ENCODE data around the gene KIF9.
"Not testable (repeated sequence)": the region's sequence is repeated elsewhere in the genome, so short reads cannot be mapped to it uniquely, and the experiment has no call there.

Gene KIF9, protein sequence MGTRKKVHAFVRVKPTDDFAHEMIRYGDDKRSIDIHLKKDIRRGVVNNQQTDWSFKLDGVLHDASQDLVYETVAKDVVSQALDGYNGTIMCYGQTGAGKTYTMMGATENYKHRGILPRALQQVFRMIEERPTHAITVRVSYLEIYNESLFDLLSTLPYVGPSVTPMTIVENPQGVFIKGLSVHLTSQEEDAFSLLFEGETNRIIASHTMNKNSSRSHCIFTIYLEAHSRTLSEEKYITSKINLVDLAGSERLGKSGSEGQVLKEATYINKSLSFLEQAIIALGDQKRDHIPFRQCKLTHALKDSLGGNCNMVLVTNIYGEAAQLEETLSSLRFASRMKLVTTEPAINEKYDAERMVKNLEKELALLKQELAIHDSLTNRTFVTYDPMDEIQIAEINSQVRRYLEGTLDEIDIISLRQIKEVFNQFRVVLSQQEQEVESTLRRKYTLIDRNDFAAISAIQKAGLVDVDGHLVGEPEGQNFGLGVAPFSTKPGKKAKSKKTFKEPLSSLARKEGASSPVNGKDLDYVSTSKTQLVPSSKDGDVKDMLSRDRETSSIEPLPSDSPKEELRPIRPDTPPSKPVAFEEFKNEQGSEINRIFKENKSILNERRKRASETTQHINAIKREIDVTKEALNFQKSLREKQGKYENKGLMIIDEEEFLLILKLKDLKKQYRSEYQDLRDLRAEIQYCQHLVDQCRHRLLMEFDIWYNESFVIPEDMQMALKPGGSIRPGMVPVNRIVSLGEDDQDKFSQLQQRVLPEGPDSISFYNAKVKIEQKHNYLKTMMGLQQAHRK

GRCh38 chr3:47282424-47283192 is at the start of gene KIF9, which contains the start of gene KLHL18:
Gene KIF9, minus strand, starts transcription at chr3:47282799. Its CDS starts 5,425 bp downstream, at chr3:47277374.
Gene KLHL18, plus strand, starts transcription at chr3:47282944. Its CDS starts 22 bp downstream, at chr3:47282966.
- peak; percentile 83 for DNase-seq (ENCODE audit: insufficient read length, low spot score)
- FAIRE-seq: peak; percentile 93

DNA sequence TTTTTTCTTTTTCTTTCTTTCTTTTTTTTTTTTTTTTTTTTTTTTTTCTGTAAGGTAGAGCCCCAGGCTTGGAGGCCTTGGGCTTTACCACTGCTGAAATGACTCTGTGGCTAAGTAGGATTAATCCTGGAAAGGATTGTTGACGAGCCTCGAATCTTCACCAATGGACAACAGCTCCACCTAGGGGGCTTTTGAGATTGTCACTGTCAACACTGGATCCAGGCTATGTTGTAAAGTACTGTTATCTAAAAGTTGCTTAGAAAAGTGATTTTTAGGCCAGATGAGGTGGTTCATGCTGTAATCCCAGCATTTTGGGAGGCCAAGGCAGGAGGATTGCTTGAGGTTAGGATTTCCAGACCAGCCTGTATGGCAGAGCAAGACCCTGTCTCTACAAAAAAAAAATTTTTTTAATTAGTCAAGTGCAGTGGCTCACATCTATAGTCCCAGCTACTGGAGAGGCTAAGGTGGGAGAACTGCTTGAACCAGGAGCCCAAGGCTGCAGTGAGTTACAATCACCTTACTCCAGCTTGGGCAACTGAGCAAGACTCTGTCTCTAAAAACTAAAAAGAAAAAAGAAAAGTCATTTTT is 41.8 kb upstream of the KIF9 start:
- DNase-seq (ENCODE audit: insufficient read length, low spot score) (peak; percentile 58), FAIRE-seq (peak; percentile 91)

- FAIRE-seq (no peak), DNase-seq (ENCODE audit: insufficient read length, low spot score) (no peak)
Measured at GRCh38 chr3:47323431-47324277, 41.1 kb upstream of the KIF9 start.

- no peak for FAIRE-seq
- no peak for DNase-seq (ENCODE audit: insufficient read length, low spot score)
Measured at GRCh38 chr3:47319956-47320355, 37.4 kb upstream of the KIF9 start.

DNA sequence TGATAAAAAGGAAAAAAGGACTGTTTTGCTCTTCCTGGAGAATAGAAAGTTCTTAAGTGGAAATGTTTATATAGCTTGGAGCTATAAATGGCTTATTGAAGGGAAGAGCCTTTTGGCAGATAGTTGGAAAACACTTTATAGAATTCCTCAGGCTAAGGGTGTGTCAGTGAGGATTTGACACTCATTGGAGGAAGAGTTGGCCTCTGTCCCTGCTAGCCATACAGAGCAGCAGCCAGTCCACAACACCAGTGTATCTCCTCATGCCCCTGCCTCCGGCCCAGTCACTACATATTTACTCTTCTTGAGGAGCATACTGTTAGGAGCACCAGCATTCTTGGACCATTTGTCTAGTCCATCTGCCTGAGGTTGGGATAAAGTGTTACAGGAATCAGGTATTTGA is 36.3 kb upstream of the KIF9 start:
- DNase-seq (ENCODE audit: insufficient read length, low spot score) (no peak), FAIRE-seq (no peak)

DNA sequence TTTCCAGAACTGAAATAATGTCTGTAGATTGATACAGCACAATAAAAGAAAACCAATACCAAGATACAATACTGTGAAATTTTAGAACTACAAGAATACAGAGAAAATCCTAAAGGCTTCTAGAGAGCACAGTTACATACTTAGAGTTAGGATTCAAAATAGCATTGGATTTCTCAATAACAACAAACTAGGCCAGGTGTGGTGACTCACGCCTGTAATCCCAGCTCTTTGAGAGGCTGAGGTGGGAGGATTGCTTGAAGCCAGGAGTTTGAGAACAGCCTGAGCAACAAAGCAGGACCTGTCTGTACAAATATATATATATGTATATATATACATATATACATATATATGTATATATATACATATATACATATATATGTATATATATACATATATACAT is 33.6 kb upstream of the KIF9 start:
- not testable (repeated sequence) for DNase-seq (ENCODE audit: insufficient read length, low spot score); FAIRE-seq

- FAIRE-seq (no peak), DNase-seq (ENCODE audit: insufficient read length, low spot score) (no peak)
Measured at GRCh38 chr3:47315069-47315647, 32.6 kb upstream of the KIF9 start.

GRCh38 chr3:47314056-47314764 is 31.6 kb upstream of the KIF9 start:
- no peak for DNase-seq (ENCODE audit: insufficient read length, low spot score)
- FAIRE-seq: no peak

- no peak for DNase-seq (ENCODE audit: insufficient read length, low spot score)
- no peak for FAIRE-seq
Measured at GRCh38 chr3:47313341-47314055, 30.9 kb upstream of the KIF9 start.

GRCh38 chr3:47310391-47310790 is 27.8 kb upstream of the KIF9 start:
- no peak for FAIRE-seq

DNA sequence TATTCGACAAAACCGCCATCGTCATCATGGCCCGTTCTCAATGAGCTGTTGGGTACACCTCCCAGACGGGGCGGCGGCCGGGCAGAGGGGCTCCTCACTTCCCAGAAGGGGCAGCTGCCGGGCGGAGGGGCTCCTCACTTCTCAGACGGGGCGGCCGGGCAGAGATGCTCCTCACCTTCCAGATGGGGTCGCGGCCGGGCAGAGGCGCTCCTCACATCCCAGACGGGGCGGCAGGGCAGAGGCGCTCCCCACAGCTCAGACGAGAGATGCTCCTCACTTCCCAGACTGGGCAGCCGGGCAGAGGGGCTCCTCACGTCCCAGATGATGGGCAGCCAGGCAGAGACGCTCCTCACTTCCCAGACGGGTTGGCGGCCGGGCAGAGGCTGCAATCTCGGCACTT is 26.6 kb upstream of the KIF9 start:
- FAIRE-seq; DNase-seq (ENCODE audit: insufficient read length, low spot score): not testable (repeated sequence)

More at GRCh38 chr3:47310391-47310790, 27.8 kb upstream of the KIF9 start:
- DNase-seq (ENCODE audit: insufficient read length, low spot score): no peak

GRCh38 chr3:47306022-47306421 is 23.4 kb upstream of the KIF9 start:
- FAIRE-seq (no peak), DNase-seq (ENCODE audit: insufficient read length, low spot score) (no peak)

DNA sequence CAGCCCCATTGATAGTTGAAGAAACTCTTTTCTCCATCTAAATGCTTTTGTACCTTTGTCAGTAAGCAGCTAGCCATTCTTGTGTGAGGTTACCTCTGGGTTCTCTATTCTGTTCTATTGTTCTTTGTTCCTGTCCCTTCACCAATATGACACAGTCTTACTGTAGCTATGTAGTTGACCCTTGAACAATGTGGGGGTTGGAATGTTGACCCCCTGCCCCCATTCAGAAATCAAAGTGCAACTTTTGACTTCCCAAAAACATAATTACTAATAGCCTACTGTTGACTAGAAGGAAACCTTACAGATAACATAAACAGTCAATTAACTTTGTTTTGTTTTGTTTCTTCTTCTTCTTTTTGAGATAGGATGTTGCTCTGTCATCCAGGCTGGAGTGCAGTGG is 18.9 kb upstream of the KIF9 start:
- DNase-seq (ENCODE audit: insufficient read length, low spot score) (no peak), FAIRE-seq (no peak)

DNA sequence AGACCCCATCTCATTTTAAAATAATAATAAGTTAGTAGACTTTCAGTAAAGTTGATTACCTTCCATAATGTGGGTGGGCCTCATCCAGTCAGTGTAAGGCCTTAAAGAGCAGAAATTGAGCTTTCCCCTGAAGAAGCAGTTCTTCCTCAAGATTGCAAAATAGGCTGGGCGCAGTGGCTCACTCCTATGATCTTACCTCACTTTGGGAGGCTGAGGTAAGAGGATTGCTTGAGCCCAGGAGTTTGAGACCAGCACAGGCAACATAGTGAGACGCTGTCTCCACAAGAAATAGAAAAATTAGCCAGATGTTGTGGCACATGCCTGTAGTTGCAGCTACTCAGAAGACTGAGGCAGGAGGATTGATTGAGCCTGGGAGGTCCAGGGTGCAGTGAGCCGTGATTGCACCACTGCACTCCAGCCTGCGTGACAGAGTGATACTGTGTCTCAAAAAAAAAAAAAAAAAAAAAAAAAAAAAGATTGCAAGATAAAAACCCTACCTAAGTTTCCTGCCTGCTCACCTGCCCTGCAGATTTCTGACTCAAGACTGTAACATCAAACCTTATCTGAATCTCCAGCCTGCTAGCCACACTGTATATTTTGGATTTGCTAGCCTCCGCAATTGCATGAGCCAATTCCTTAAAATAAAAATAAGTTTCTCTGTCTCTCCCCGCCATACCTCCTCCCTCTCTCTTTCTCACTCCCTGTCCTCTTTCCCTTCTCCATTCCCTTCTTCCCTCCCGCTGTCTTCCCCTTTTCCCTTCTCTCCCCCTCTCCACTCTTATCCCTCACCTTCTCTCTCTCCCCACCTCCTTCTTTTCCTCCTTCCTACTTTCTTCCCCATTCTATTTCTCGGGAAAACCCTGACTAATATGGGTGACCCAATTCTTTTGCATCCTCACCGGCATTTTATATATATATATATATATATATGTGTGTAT is 17.1 kb upstream of the KIF9 start:
- no peak for FAIRE-seq
- DNase-seq (ENCODE audit: insufficient read length, low spot score): no peak

DNA sequence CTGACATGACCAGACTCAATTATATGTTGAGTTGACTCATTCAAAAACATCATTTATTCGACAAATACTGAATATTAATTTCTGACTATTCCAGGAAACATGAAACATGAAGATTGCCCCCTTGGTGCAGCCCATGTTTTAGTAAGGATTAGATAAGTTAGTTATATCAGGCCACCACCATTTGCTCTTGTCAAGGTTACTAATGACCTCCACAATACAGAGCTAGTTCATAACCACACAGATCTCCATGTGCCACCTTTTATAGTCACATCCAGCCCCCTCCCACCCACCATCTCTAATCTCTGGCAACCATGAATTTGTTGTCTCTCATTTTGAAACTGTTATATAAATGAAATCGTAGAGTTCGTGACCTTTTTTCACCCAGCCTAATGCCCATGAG is 15.8 kb upstream of the KIF9 start:
- FAIRE-seq (no peak), DNase-seq (ENCODE audit: insufficient read length, low spot score) (no peak)

DNA sequence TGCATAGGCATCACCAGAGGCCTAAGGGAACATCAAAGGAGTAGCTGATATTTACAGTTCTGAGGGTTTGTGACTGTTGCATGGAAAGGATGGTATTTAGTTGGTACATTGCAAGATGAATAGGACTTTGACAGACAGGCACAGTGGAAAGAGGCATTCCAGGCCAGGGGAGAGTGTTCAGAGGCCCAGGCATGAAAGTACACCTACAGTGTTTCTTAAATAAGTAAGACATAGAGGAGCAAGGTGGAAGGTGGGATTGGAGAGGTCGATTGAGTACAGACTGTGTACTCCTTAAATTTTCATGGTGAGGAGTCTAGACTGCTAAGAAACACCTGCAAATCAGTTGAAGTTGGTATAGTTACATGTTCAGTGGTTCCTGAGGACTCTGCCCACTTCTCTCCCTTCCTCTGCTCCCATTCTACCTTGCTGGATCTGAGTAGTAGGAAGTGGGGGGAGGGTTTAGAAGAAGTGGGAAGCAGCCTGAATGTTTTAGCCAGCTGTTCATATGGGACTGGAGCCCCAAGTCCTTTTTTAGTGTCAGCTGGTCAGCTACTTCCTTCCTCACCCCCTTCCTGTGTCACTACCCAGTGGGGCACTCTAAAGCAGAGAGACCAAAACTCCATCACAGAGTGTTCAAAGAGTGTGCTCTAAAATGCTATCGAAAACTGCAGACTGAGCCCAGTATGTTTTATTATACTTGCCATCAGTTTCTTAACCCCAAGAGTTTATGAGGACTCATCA is 14.1 kb upstream of the KIF9 start:
- FAIRE-seq: peak; percentile 39
- no peak for DNase-seq (ENCODE audit: insufficient read length, low spot score)

Measured in GM19239 (cell line).